GM15510 (cell line): ENCODE measurements around the gene CCDC6.

Source experiments
- POLR2A ChIP-seq: IDR thresholded peaks from 3 replicates; pipeline ENCODE4 v1.6.1; 2011; ENCODE audit warnings: borderline replicate concordance; ENCODE audit not compliant: insufficient read length; ENCODE audit errors: extremely low read depth

Gene CCDC6

DNA sequence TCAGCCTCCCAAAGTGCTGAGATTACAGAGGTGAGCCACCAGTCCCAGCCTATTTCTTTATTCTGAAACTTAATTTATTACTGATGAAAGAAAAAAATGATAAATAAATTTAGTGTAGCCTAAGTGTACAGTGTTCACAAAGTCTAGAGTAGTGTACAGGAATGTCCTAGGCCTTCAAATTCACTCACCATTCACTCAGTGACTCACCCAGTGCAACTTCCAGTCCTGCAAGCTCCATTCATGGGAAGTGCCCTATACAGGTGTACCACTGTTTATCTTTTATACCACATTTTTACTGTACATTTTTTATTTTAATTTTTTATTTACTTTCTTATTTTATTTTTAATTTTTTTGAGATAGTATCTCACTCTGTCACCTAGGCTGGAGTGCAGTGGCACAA lies 165.3 kb downstream of the CCDC6 start:
- TF ChIP-seq POLR2A: no peak
